ENCODE results near the gene RPL22L1.
"Not testable (repeated sequence)": the region's sequence is repeated elsewhere in the genome, so short reads cannot be mapped to it uniquely, and the experiment has no call there.

The RPL22L1 gene

GRCh38 chr3:170908235-170909116 is 38.5 kb upstream of the RPL22L1 start, which contains the start of gene EIF5A2:
Gene EIF5A2, minus strand, starts transcription at chr3:170908637. Its CDS starts 831 bp downstream, at chr3:170907806.
- peak; percentile 86 for TF ChIP-seq POLR2AphosphoS5 (IDR thresholded peaks at IDR 0.05; ENCODE audit: borderline replicate concordance, low read depth, low read length)
- TF ChIP-seq EZH2 (IDR thresholded peaks at IDR 0.05) = no peak
- Histone ChIP-seq H3K9ac (ENCODE audit: insufficient read length) (peak within 1 kb of the TSS; percentile 78), H3K36me3 (ENCODE audit: insufficient read depth, low read length) (peaks cover 4% of the 10 kb centered on the region; the same call in 1 of the 2 replicates), H3K27ac (no peak within 1 kb of the TSS), H3K4me3 (peak within 1 kb of the TSS; percentile 91), H3K9me3 (ENCODE audit: low read depth, low read length) (0 out of 2 replicates have a peak, but pooled peaks cover 3% of the 10 kb centered on the region)
- DNase-seq (ENCODE audit: low read depth, low spot score) = peak; percentile 94

GRCh38 chr3:170907637-170908234 is 37.7 kb upstream of the RPL22L1 start:
- no peak for DNase-seq (ENCODE audit: low read depth, low spot score)
- Histone ChIP-seq H3K9ac (ENCODE audit: insufficient read length) (peak overlapping the region; percentile 78), H3K4me3 (peak overlapping the region; percentile 91), H3K27ac (no peak overlapping the region), H3K36me3 (ENCODE audit: insufficient read depth, low read length) (peaks cover 6% of the 10 kb centered on the region; the same call in 1 of the 2 replicates), H3K9me3 (ENCODE audit: low read depth, low read length) (0 out of 2 replicates have a peak, but pooled peaks cover 3% of the 10 kb centered on the region)
- no peak for TF ChIP-seq FOXP2 (optimal IDR thresholded peaks at IDR 0.05; ENCODE audit: control extremely low read depth, extremely low read length, insufficient read depth)
- TF ChIP-seq EZH2 (IDR thresholded peaks at IDR 0.05) = no peak
- TF ChIP-seq POLR2AphosphoS5 (IDR thresholded peaks at IDR 0.05; ENCODE audit: borderline replicate concordance, low read depth, low read length) = no peak

- H3K9me3 ChIP-seq (ENCODE audit: low read depth, low read length) = 0 out of 2 replicates have a peak, but pooled peaks cover 3% of the 10 kb centered on the region
- TF ChIP-seq POLR2AphosphoS5 (IDR thresholded peaks at IDR 0.05; ENCODE audit: borderline replicate concordance, low read depth, low read length) = no peak
- TF ChIP-seq FOXP2 (optimal IDR thresholded peaks at IDR 0.05; ENCODE audit: control extremely low read depth, extremely low read length, insufficient read depth) = no peak
- no peak for TF ChIP-seq EZH2 (IDR thresholded peaks at IDR 0.05)
- DNase-seq (ENCODE audit: low read depth, low spot score) = no peak
- peaks cover 6% of the 10 kb centered on the region; the same call in 1 of the 2 replicates for H3K36me3 ChIP-seq (ENCODE audit: insufficient read depth, low read length)
- H3K9ac ChIP-seq (ENCODE audit: insufficient read length) = no peak overlapping the region
- no peak overlapping the region for H3K4me3 ChIP-seq
- H3K27ac ChIP-seq = no peak overlapping the region
Observed at GRCh38 chr3:170905862-170906261, 35.9 kb upstream of the RPL22L1 start.

DNA sequence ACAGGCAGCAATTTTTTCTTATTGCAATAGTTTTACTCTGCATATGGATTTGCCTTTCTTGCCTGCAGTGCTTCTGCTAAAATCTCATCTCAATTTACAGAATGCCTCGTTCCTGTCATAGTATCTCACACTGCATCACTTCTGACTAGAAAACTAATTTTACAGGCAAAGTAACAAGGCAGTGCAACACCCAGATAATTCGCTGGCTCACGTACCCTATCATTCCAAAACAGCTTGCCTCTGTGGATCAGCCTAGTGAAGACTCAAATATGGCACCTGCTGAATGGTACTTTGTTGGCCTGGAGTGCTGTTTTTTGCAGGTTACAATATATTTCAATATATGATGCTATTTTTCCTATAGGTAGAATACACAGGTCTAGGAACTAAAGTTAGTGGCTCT is 33.1 kb upstream of the RPL22L1 start:
- H3K36me3 ChIP-seq (ENCODE audit: insufficient read depth, low read length) = peaks cover 10% of the 10 kb centered on the region
- H3K9me3 ChIP-seq (ENCODE audit: low read depth, low read length) = 0 out of 2 replicates have a peak, but pooled peaks cover under 1% of the 10 kb centered on the region
- no peak overlapping the region for H3K9ac ChIP-seq (ENCODE audit: insufficient read length)
- no peak overlapping the region for H3K27ac ChIP-seq
- TF ChIP-seq POLR2AphosphoS5 (IDR thresholded peaks at IDR 0.05; ENCODE audit: borderline replicate concordance, low read depth, low read length) (no peak), FOXP2 (optimal IDR thresholded peaks at IDR 0.05; ENCODE audit: control extremely low read depth, extremely low read length, insufficient read depth) (no peak), EZH2 (IDR thresholded peaks at IDR 0.05) (no peak)
- H3K4me3 ChIP-seq = no peak overlapping the region
- no peak for DNase-seq (ENCODE audit: low read depth, low spot score)

DNA sequence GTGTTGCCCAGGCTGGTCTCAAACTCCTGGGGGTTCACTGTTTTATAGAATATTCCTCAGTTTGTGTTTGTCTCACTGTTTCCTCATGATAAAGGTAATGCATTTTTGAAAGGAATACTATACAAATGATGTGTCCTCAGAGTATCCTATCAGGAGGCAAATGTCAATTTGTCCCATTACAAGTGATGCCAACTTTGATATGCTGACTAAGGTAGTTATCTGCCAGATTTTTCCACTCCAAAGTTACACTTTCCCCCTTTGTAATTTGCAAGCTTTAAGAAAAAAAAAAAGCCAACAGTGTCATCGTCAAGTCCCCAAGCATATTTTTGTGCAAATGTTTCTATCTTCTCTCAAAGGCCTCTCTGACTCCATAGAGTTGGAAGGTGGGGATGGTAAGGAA is 29.5 kb upstream of the RPL22L1 start:
- H3K27ac ChIP-seq = no peak overlapping the region
- TF ChIP-seq POLR2AphosphoS5 (IDR thresholded peaks at IDR 0.05; ENCODE audit: borderline replicate concordance, low read depth, low read length) = no peak
- no peak for TF ChIP-seq FOXP2 (optimal IDR thresholded peaks at IDR 0.05; ENCODE audit: control extremely low read depth, extremely low read length, insufficient read depth)
- TF ChIP-seq EZH2 (IDR thresholded peaks at IDR 0.05) = no peak
- H3K4me3 ChIP-seq = no peak overlapping the region
- no peak for DNase-seq (ENCODE audit: low read depth, low spot score)
- H3K36me3 ChIP-seq (ENCODE audit: insufficient read depth, low read length) = peaks cover 24% of the 10 kb centered on the region; the same call in 1 of the 2 replicates
- no peak overlapping the region for H3K9ac ChIP-seq (ENCODE audit: insufficient read length)
- peaks cover 9% of the 10 kb centered on the region; the same call in 1 of the 2 replicates for H3K9me3 ChIP-seq (ENCODE audit: low read depth, low read length)

- no peak overlapping the region for H3K27ac ChIP-seq
- no peak for DNase-seq (ENCODE audit: low read depth, low spot score)
- H3K4me3 ChIP-seq = no peak overlapping the region
- H3K9me3 ChIP-seq (ENCODE audit: low read depth, low read length) = peaks cover 9% of the 10 kb centered on the region; the same call in 1 of the 2 replicates
- TF ChIP-seq POLR2AphosphoS5 (IDR thresholded peaks at IDR 0.05; ENCODE audit: borderline replicate concordance, low read depth, low read length) (no peak), EZH2 (IDR thresholded peaks at IDR 0.05) (no peak), FOXP2 (optimal IDR thresholded peaks at IDR 0.05; ENCODE audit: control extremely low read depth, extremely low read length, insufficient read depth) (no peak)
- peaks cover 21% of the 10 kb centered on the region; the same call in 1 of the 2 replicates for H3K36me3 ChIP-seq (ENCODE audit: insufficient read depth, low read length)
- H3K9ac ChIP-seq (ENCODE audit: insufficient read length) = no peak overlapping the region
Observed at GRCh38 chr3:170897978-170898377, 28.0 kb upstream of the RPL22L1 start.

GRCh38 chr3:170897199-170897598 is 27.2 kb upstream of the RPL22L1 start:
- H3K27ac ChIP-seq; H3K9ac ChIP-seq (ENCODE audit: insufficient read length); DNase-seq (ENCODE audit: low read depth, low spot score); H3K9me3 ChIP-seq (ENCODE audit: low read depth, low read length); H3K4me3 ChIP-seq: not testable (repeated sequence)
- peaks cover 24% of the 10 kb centered on the region; the same call in 1 of the 2 replicates for H3K36me3 ChIP-seq (ENCODE audit: insufficient read depth, low read length)

GRCh38 chr3:170896781-170897180 is 26.8 kb upstream of the RPL22L1 start:
- no peak overlapping the region for H3K4me3 ChIP-seq
- H3K36me3 ChIP-seq (ENCODE audit: insufficient read depth, low read length) = peaks cover 24% of the 10 kb centered on the region; the same call in 1 of the 2 replicates
- TF ChIP-seq FOXP2 (optimal IDR thresholded peaks at IDR 0.05; ENCODE audit: control extremely low read depth, extremely low read length, insufficient read depth) (no peak), POLR2AphosphoS5 (IDR thresholded peaks at IDR 0.05; ENCODE audit: borderline replicate concordance, low read depth, low read length) (no peak), EZH2 (IDR thresholded peaks at IDR 0.05) (no peak)
- no peak overlapping the region for H3K27ac ChIP-seq
- DNase-seq (ENCODE audit: low read depth, low spot score) = no peak
- no peak overlapping the region for H3K9ac ChIP-seq (ENCODE audit: insufficient read length)
- peaks cover 9% of the 10 kb centered on the region; the same call in 1 of the 2 replicates for H3K9me3 ChIP-seq (ENCODE audit: low read depth, low read length)

- H3K4me3 ChIP-seq; H3K27ac ChIP-seq; H3K9ac ChIP-seq (ENCODE audit: insufficient read length); DNase-seq (ENCODE audit: low read depth, low spot score); H3K9me3 ChIP-seq (ENCODE audit: low read depth, low read length): not testable (repeated sequence)
- peaks cover 24% of the 10 kb centered on the region; the same call in 1 of the 2 replicates for H3K36me3 ChIP-seq (ENCODE audit: insufficient read depth, low read length)
Observed at GRCh38 chr3:170896333-170896732, 26.3 kb upstream of the RPL22L1 start.

All from SK-N-MC (cell line).